Stomach (tissue), 4 donors: Measurements from ENCODE around the gene FUT8.

ENCODE experiments used
- CTCF ChIP-seq, 7 experiments: fragments of 450-650 bp in 4 of 7; fragments of 200-600 bp in 3 of 7; sonication (generic) in 3 of 7; IDR thresholded peaks; one replicate each; pipeline ENCODE4 v1.5.1; 2016 to 2019; ENCODE audit warnings: antibody characterized with exemption in 7 of 7, control low read depth in 2 of 7, mild to moderate bottlenecking in 1 of 7
- POLR2A ChIP-seq, 4 donors: fragments of 450-650 bp; IDR thresholded peaks; one replicate each; pipeline ENCODE4 v1.6.1; 2016; ENCODE audit warnings: antibody characterized with exemption in 4 of 4, control low read depth in 2 of 4, mild to moderate bottlenecking in 1 of 4, moderate library complexity in 1 of 4
- POLR2AphosphoS5 ChIP-seq, 3 donors: sonication (generic); formaldehyde crosslinking; IDR thresholded peaks; one replicate each; pipeline ENCODE4 v1.6.1; 2016; ENCODE audit warnings: antibody characterized with exemption in 3 of 3

- TF ChIP-seq CTCF (IDR thresholded peaks at IDR 0.05) = no peak
- TF ChIP-seq POLR2AphosphoS5 (IDR thresholded peaks at IDR 0.05) = no peak
- TF ChIP-seq POLR2A (IDR thresholded peaks at IDR 0.05) = no peak
Observed at GRCh38 chr14:65731933-65732506, 319.5 kb downstream of the FUT8 start.
